PC-3 (cell line): Measurements from ENCODE around the gene CAMTA1.

ENCODE experiments used
- CTCF ChIP-seq: fragments of 300-600 bp; sonication (generic); conservative IDR thresholded peaks from 2 replicates; pipeline ENCODE4 v1.5.1; 2017; ENCODE audit warnings: antibody characterized with exemption, low read depth, mild to moderate bottlenecking, low read length
- EZH2 ChIP-seq: fragments of 300-600 bp; sonication (generic); IDR thresholded peaks from one replicate; pipeline ENCODE4 v1.6.1; 2017; ENCODE audit warnings: antibody characterized with exemption, mild to moderate bottlenecking, low read length; ENCODE audit not compliant: unreplicated experiment
- EZH2phosphoT487 ChIP-seq: fragments of 300-600 bp; sonication (generic); IDR thresholded peaks from 2 replicates; pipeline ENCODE4 v1.6.1; 2018; ENCODE audit warnings: mild to moderate bottlenecking, antibody characterized with exemption, low read length, borderline replicate concordance

GRCh38 chr1:7690076-7690475 is 904.8 kb downstream of the CAMTA1 start:
- TF ChIP-seq CTCF = no peak
- TF ChIP-seq EZH2 = no peak
- no peak for TF ChIP-seq EZH2phosphoT487
